GM13976 (cell line): ENCODE results near the gene LRTM1.

Experiments
- DNase-seq: peaks from one replicate; pipeline ENCODE4 v3.0.0; 2012; ENCODE audit warnings: low spot score
- CTCF ChIP-seq: IDR thresholded peaks from 2 replicates; pipeline ENCODE4 v1.5.1; 2012; ENCODE audit warnings: borderline replicate concordance, mild to moderate bottlenecking; ENCODE audit not compliant: insufficient read depth; ENCODE audit errors: extremely low read depth, missing control alignments, control extremely low read depth
- in situ Hi-C: fragments of 300-500 bp; cut with MboI; formaldehyde crosslinking; loops from one replicate; pipeline ENCODE4 v1.12.0; 2022; ENCODE audit warnings: low sequenced_read_pairs, mixed read lengths, inconsistent platforms; ENCODE audit not compliant: unreplicated experiment

The LRTM1 gene

GRCh38 chr3:54870423-54870822 lies 57.4 kb downstream of the LRTM1 start:
- no peak for DNase-seq
- no peak for TF ChIP-seq CTCF
- in situ Hi-C loops = loop anchor here (25.0 kb wide), 1 partner anchor 1392 kb away; no protein-coding TSS in a partner anchor
